Dermis microvascular lymphatic vessel endothelial cell (primary cell): ENCODE data around the gene ZCCHC18. TPM values are rescaled to one million over a fixed set of nuclear protein-coding genes. Genes with fewer than 3 reads are reported as not detected.
"Not testable (repeated sequence)": the region's sequence is repeated elsewhere in the genome, so short reads cannot be mapped to it uniquely, and the experiment has no call there.

Experiments
- DNase-seq, 2 donors: peaks; one replicate each; pipeline versions ENCODE4 v3.0.0 to v3.0.0-alpha.2; 2010; ENCODE audit warnings: low read depth in 2 of 2
- total RNA-seq: library from RNA; depleted of rRNA; stranded (reverse); fragments of >200 nt; gene quantifications from 2 replicates; pipeline ENCODE4 v1.2.1, GENCODE V29; 2014

ZCCHC18 gene
- total RNA-seq: 1.2 and 3.3 TPM in 2 replicates

DNA sequence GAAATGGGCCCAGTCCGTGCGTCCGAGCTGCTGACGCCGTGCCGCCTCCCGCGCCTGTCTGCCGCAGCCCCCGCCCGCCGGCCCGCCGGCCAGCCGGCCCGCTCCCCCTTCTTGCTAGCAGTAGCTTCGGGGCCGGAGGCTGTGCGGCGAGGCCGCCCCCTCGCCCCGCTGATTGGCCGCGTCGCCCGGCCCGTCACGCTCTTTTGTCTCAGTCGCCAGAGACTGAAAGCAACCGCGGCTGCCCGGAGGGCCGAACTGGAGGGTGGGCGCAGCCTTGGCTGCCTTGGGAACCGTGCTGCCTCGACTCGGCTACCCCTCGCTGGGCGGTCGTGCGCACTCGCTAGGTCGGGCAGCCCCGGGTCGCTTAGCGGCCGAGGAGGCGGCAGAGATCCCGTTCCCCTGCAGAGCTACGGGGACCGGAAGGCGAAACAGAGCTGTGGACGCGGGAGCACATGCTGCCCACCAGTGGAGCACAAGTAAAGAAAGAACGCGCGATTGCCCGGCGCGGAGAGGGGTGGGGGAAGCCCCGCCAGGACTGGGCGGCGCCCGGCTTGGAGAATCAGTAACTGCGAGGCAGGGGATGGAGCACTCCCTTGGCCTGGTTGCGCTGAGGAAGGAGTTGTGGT, at the start of gene ZCCHC18:
TSS of gene ZCCHC18 (plus strand) at position 198 of the 626 bp plus-strand sequence. CDS start 1,589 bp downstream, outside the sequence.
- peak; percentile 44 to 79 for DNase-seq

GRCh38 chrX:104062636-104063035, 49.7 kb upstream of the ZCCHC18 start:
- not testable (repeated sequence) for DNase-seq

DNA sequence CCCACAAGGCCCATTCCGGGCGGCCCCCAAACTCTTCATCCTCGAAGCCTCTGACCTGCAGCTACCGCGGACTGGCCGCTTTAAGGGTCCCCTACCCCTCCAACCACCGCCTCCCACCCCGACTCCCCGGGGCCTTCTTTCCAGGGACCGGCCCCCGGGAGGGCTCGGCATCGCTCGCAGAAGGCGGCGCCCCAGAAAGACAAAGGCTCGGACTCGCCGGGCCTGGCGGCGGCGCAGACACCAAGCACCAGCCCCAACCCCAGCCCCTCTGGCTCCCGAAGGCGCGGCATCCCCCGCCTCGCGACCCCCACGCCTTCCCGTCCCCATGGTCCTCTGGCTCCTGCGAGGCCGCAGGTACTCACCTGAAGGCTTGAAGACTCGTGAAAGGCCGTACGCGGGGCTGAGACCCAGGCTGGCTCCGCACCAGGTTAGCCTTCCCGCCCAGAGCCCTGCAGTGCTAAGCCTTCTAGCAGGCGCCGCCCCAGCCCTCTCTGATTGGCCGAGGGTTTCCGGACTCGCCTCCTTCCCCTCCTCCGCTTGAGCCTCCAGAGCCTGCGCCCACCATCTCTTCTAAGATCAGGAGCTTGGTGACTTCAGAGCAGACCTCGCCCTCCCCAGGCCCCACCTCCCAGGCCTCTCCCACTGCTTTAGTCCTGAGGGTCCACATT, 36.4 kb upstream of the ZCCHC18 start, which contains the start of gene TMSB15C:
TSS of gene TMSB15C (minus strand) at position 459 of the 668 bp plus-strand sequence.
- DNase-seq: not testable (repeated sequence)

DNA sequence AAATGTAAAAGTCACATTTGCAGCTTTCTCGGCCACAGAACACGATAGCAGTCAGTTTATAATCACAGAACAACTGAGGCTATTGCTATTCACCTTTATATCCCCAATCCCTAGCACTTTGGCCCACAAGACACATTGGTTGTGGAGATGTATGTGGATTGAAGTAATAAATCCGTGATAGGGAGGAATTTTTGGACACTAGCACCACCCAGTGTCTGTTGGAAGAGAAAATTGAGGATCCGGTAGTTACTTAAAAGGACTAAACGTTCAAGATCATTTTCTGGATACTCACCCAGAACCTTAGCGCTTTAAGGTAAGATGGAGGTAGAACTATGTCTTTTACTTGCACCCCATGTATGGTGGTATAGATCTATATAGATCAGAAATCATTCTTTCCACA, 34.5 kb upstream of the ZCCHC18 start:
- DNase-seq: not testable (repeated sequence)

DNA sequence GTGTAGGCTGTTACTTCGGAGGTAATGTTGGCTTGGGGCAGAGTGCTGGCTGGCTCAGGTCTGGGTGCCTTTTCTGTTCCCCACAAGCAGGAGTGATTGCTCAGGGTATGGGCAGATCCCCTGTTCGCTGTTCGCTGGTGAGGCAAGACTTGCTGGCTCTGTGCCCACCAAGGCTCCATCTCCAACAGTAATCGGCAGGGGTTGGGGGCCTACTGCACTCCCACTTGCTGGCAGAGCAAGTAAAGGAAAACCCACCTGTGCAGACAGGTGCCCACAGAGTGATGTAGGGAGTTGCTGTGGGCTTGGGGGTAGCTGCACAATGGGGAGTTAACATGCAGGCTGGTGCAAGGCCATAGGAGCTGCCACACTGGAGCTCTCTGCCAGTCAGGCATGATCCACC, 28.3 kb upstream of the ZCCHC18 start:
- DNase-seq: no peak

GRCh38 chrX:104084534-104085277, 27.6 kb upstream of the ZCCHC18 start:
- DNase-seq: no peak

GRCh38 chrX:104085477-104085876, 26.8 kb upstream of the ZCCHC18 start:
- no peak for DNase-seq

DNA sequence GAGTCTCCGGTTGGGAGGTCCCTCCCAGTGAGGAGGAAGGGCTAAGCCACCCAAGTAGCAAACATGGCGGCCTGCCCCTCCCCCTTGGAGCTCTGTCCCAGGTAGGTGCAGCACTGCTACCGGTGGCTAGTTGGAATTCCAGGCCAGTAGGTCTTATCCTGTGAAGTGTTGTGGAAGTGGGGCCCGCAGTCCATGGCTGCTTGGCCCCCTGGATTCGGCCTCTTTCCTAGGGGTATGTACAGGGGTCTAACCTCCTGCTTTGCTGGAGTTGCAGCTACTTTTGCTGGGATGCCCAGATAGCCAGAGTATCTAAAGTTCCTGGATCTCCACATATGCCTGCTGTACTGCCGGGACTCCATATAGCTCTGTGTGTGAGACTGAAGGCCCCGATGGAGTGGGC, 26.4 kb upstream of the ZCCHC18 start:
- no peak for DNase-seq

DNA sequence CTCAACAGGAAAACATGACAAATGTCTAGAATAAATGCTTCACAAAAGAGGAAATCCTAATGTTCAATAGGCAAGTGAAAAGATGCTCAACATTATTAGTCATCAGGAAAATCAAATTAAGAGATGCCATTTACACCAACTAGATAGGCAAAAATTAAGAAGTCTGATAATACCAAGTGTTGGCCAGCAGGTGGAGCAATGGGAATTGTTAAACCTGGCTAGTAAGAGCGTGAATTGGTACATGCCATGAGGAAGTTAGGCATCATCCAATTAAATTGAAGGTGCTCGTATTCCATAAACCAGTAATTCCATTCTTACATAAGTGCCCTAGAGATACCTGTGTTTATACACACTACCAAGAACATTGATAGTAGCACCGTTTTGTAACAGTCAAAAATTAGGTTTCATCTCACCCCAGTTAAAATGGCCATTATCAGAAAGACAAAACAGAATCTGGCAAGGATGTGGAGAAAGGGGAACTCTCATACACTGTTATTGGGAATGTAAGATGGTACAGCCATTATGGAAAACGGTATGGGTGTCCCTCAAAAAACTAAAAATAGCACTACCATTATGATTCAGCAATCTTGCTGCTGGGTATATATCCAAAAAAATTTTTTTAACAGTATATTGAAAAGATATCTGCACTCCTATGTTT, 14.0 kb upstream of the ZCCHC18 start:
- peak; percentile 81 to 87 for DNase-seq

DNA sequence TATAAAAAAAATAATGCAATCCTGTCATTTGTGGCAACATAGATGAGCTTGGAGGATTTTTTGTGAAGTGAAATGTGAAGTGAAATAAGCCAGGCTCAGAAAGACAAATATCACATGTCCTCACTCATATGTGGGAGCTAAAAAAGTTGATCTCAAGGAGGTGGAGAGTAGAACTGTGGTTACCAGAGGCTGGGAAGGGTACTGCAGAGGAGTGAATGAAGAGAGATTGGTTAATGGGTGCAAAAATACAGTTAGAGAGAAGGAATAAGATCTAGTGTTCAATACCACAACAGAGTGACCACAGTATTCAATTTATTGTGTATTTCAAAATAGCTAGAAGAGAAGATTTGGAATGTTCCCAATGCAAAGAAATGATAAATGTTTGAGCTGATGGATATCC, 13.4 kb upstream of the ZCCHC18 start:
- DNase-seq: no peak

- DNase-seq: no peak
Observed at GRCh38 chrX:104104676-104105075, 7.6 kb upstream of the ZCCHC18 start.

GRCh38 chrX:104105330-104106262, 6.7 kb upstream of the ZCCHC18 start:
- DNase-seq: no peak

GRCh38 chrX:104108955-104109354, 3.4 kb upstream of the ZCCHC18 start:
- no peak for DNase-seq

DNA sequence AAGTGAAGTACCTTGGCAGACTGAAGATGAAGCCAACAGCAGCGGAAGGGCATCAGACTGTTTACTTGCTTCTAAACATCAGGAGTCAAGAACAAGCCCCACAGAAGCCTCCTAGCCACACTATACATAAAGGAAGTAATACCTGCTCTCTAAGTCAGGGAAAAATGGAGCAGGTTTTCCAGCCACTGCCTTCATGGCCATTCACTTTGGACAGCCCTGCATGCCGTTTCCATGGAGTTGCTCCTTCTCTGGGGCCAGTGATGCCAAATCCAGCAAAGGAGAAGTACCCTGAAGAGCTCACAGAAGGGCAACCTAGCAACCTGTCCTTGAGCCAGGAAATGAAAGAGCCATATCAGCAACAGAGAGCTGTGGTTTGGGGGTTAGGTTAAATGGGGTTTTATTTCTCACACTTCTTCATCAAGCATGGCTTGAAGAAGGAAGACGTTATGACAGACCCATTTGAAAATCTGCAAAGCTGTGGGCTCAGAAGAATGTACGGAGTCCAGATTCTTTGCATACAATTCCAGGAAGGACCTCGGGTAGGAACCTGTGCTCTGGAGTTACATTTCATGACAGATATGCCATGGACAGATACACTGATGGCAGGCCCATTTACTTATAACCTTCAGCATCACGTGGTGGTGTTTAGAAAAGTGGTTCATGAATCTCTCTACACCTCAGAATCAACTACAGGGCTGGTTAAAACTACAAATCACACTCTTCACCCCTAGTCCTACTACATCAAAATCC, 1.7 kb upstream of the ZCCHC18 start:
- not testable (repeated sequence) for DNase-seq

DNA sequence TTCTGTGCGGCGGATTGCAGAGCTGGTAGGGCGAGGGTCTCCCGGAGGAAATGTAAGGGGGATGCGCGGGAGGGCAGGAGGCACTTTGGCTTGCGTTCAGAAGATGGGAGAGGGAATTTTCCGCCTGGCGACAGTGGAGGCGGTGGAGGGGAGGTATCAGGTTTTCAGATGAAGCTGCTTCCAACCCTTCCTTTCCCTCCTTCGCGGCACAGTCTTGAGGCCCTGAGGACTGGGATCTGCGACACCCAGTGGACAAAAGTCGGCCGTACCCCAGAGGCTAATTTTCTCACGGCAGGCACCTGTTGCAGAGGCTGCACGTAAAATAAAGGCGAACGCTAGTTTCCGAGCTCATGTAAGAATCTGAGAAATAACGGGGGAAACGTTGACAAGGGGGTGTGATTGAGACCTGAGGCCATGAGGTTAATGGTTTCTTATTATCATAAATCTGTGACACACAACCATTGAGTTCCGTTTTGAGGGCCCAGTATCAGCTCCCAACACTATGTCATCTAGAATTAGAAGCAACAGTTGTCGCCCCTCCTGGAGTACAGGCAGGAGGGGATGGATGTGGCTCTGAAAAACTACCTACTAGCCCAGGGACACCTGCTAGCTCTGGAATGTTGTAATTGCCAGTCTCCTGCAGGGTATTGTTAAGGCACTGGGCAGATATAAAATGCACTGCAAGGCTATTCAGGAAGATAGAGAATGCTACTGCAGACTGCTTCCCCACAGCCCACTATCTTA, 1.1 kb downstream of the ZCCHC18 start:
- peak in 1 of 2 donors; percentile 50 for DNase-seq

DNA sequence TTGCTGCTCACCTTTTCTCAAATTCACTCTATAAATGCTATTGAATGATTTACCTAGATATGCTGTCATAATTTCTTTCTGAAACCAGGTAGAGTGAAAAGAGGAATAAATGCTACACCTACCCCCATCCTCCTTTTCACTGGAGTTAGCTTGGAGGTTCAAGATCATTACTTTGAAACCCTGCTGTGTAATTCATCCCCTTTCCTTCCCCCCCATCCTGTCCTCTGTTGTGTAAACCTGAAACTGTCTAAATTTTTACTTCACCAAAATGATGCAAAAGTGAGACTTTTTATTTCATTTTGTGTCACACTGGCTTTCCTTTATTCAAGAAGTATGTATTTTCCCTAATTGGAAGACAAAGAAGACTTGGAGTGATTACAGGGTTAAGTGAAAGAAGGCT, 5.4 kb downstream of the ZCCHC18 start:
- no peak for DNase-seq

GRCh38 chrX:104118765-104119164, 6.4 kb downstream of the ZCCHC18 start:
- no peak for DNase-seq

- DNase-seq: peak in 1 of 2 donors; percentile 12
Observed at GRCh38 chrX:104122829-104123228, 10.5 kb downstream of the ZCCHC18 start.

GRCh38 chrX:104126856-104127255, 14.5 kb downstream of the ZCCHC18 start:
- no peak for DNase-seq
